Muscle of leg (tissue), 11 donors: ENCODE results near the gene CACNA1D. TPM values are rescaled to one million over a fixed set of nuclear protein-coding genes. Genes with fewer than 3 reads are reported as not detected.

ENCODE experiments used
- DNase-seq: peaks from one replicate; pipeline ENCODE4 v3.0.0; 2013
- H3K27ac ChIP-seq: one replicate; pipeline ENCODE4 v1.5.1; 2013; ENCODE audit warnings: mild to moderate bottlenecking, low read length, control low read depth
- H3K27me3 ChIP-seq: one replicate; pipeline ENCODE4 v1.6.1; 2013; ENCODE audit warnings: low read length; ENCODE audit not compliant: control insufficient read depth, insufficient read depth
- H3K36me3 ChIP-seq: one replicate; pipeline ENCODE4 v1.6.1; 2013; ENCODE audit warnings: low read length; ENCODE audit not compliant: control insufficient read depth, insufficient read depth
- H3K4me1 ChIP-seq: one replicate; pipeline ENCODE4 v1.6.1; 2013; ENCODE audit warnings: low read length; ENCODE audit not compliant: control insufficient read depth, insufficient read depth
- H3K4me3 ChIP-seq: one replicate; pipeline ENCODE4 v1.5.1; 2013; ENCODE audit warnings: low read length, control low read depth
- H3K9me3 ChIP-seq: replicated peaks from 2 replicates; pipeline ENCODE4 v1.6.1; 2013; ENCODE audit warnings: low read depth, low read length; ENCODE audit not compliant: control insufficient read depth
- WGBS: methylation state at CpG from one replicate; pipeline ENCODE4 v1.1.5; 2013; ENCODE audit warnings: missing lambda C conversion rate; ENCODE audit not compliant: insufficient coverage; 5-methylcytosine and 5-hydroxymethylcytosine counted together
- polyA plus RNA-seq, 8 donors: library from polyadenylated mRNA; unstranded; fragments of 120-200 nt; gene quantifications; one replicate each; pipeline versions ENCODE4 v1.2.1 to v1.2.3, GENCODE V29; 2013; ENCODE audit warnings: inconsistent platforms in 1 of 8, low replicate concordance in 1 of 8; ENCODE audit not compliant: insufficient read length in 8 of 8, insufficient read depth in 1 of 8
- total RNA-seq: library from RNA; stranded (reverse); fragments of 120-200 nt; gene quantifications from one replicate; pipeline ENCODE4 v1.2.4, GENCODE V29; 2013

Gene CACNA1D
- total and polyA plus RNA-seq, 9 donors: 0.86 to 6.3 (median 2.1) TPM

- WGBS: 77% methylated on average over 6 of the region's 6 CpGs
- DNase-seq: no peak
- Histone ChIP-seq H3K27ac (no peak overlapping the region), H3K36me3 (no peaks in the 10 kb centered on the region), H3K4me3 (no peak overlapping the region), H3K9me3 (no peaks in the 10 kb centered on the region), H3K27me3 (peaks cover 43% of the 10 kb centered on the region), H3K4me1 (peaks cover 20% of the 10 kb centered on the region)
These were observed 3.1 kb upstream of the CACNA1D start for GRCh38 chr3:53491276-53491675.

- no peaks in the 10 kb centered on the region for H3K9me3 ChIP-seq
- H3K4me1 ChIP-seq: peaks cover 22% of the 10 kb centered on the region
- peaks cover 50% of the 10 kb centered on the region for H3K27me3 ChIP-seq
- DNase-seq: no peak
- no peak overlapping the region for H3K27ac ChIP-seq
- H3K4me3 ChIP-seq: no peak overlapping the region
- 10% methylated on average over 2 of the region's 13 CpGs for WGBS
- H3K36me3 ChIP-seq: no peaks in the 10 kb centered on the region
These were observed 832 bp upstream of the CACNA1D start for GRCh38 chr3:53493595-53493962.

DNA sequence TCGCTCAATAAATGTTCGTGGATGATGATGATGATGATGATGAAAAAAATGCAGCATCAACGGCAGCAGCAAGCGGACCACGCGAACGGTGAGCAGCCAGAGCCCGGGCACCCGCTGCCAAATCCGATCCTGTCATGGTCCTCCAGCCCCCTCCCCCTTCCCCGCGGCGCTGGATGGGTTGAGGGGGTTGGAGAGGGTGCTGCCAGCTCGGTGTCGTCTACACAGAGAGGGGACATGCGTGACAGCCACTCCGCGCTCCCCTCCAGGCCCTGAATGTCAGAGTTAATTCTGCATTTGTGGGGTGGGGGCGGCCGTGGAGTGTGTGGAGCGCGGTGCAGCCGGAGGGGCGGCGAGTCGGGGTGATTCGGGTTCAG lies 722 bp downstream of the CACNA1D start:
- DNase-seq: no peak
- Histone ChIP-seq H3K27me3 (peaks cover 51% of the 10 kb centered on the region), H3K4me1 (peaks cover 28% of the 10 kb centered on the region), H3K9me3 (no peaks in the 10 kb centered on the region), H3K4me3 (peak overlapping the region; percentile 39), H3K27ac (no peak overlapping the region), H3K36me3 (no peaks in the 10 kb centered on the region)
- 2% methylated on average over 12 of the region's 27 CpGs for WGBS

GRCh38 chr3:53495520-53496391 lies 1.3 kb downstream of the CACNA1D start:
- DNase-seq: no peak
- WGBS: 9% methylated on average over 48 of the region's 57 CpGs
- H3K9me3 ChIP-seq: no peaks in the 10 kb centered on the region
- peak overlapping the region; percentile 39 for H3K4me3 ChIP-seq
- no peaks in the 10 kb centered on the region for H3K36me3 ChIP-seq
- peaks cover 51% of the 10 kb centered on the region for H3K27me3 ChIP-seq
- H3K27ac ChIP-seq: no peak overlapping the region
- peaks cover 28% of the 10 kb centered on the region for H3K4me1 ChIP-seq

DNA sequence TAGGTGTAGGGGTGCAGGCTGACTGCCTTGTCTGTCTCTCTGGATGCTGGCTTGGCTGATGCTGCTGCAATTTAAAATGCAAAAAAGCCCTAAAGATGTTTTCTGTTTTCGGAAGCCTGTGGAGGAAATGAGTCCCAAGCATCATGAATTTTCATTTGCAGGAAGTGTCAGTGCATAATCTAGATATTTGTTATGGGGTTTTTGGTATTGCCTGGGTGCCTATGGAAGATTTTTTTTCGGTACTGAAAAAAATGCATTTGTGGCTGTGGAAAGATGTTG lies 1.9 kb downstream of the CACNA1D start:
- DNase-seq: no peak
- no peaks in the 10 kb centered on the region for H3K9me3 ChIP-seq
- no peaks in the 10 kb centered on the region for H3K36me3 ChIP-seq
- no peak overlapping the region for H3K4me3 ChIP-seq
- WGBS: 53% methylated on average over 2 of the region's 2 CpGs
- peaks cover 28% of the 10 kb centered on the region for H3K4me1 ChIP-seq
- no peak overlapping the region for H3K27ac ChIP-seq
- peaks cover 50% of the 10 kb centered on the region for H3K27me3 ChIP-seq

DNA sequence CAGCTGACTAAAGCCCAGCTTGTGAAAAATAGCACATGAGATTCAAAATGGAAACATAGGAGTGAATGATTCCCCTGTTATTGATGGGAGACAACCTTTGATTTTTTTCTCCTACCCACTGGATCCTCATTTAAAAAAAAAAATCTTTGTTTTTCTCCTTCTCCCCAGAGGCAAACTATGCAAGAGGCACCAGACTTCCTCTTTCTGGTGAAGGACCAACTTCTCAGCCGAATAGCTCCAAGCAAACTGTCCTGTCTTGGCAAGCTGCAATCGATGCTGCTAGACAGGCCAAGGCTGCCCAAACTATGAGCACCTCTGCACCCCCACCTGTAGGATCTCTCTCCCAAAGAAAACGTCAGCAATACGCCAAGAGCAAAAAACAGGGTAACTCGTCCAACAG lies 2.6 kb downstream of the CACNA1D start:
- no peak for DNase-seq
- WGBS: no CpG with 5 or more reads among the region's 5 CpGs
- no peaks in the 10 kb centered on the region for H3K36me3 ChIP-seq
- H3K27me3 ChIP-seq: peaks cover 47% of the 10 kb centered on the region
- H3K9me3 ChIP-seq: no peaks in the 10 kb centered on the region
- H3K27ac ChIP-seq: no peak overlapping the region
- H3K4me1 ChIP-seq: peaks cover 28% of the 10 kb centered on the region
- no peak overlapping the region for H3K4me3 ChIP-seq

- H3K9me3 ChIP-seq: no peaks in the 10 kb centered on the region
- no peak overlapping the region for H3K27ac ChIP-seq
- 34% methylated on average over 2 of the region's 8 CpGs for WGBS
- peak; percentile 78 for DNase-seq
- H3K4me3 ChIP-seq: no peak overlapping the region
- peaks cover 24% of the 10 kb centered on the region for H3K4me1 ChIP-seq
- no peaks in the 10 kb centered on the region for H3K36me3 ChIP-seq
- peaks cover 36% of the 10 kb centered on the region for H3K27me3 ChIP-seq
These were observed 4.6 kb downstream of the CACNA1D start for GRCh38 chr3:53498806-53499641.

- DNase-seq: no peak
- peaks cover 16% of the 10 kb centered on the region for H3K4me1 ChIP-seq
- H3K27ac ChIP-seq: no peak overlapping the region
- no peaks in the 10 kb centered on the region for H3K9me3 ChIP-seq
- no peak overlapping the region for H3K4me3 ChIP-seq
- WGBS: 48% methylated on average over 2 of the region's 7 CpGs
- no peaks in the 10 kb centered on the region for H3K36me3 ChIP-seq
- peaks cover 27% of the 10 kb centered on the region for H3K27me3 ChIP-seq
These were observed 5.9 kb downstream of the CACNA1D start for GRCh38 chr3:53500165-53500777.

DNA sequence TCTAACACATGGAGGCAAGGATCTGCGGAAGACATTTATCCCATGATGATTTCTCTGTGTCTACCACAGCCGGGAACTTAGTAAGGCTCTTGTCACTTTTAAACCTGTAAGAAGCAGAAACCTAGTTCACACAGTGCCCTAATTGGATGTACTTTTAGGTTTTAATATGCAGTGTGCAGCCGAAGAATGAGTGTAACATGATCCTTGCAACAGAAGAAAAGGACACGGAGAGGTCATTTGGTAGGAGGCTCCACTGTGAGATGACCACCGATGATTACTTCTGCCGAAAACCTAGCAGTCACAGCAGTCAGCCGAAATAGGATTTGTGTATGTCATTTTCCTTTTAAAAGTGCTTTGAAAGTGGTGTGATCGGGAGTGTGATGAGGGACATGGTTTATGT lies 6.8 kb downstream of the CACNA1D start:
- H3K9me3 ChIP-seq: no peaks in the 10 kb centered on the region
- H3K27me3 ChIP-seq: peaks cover 18% of the 10 kb centered on the region
- no peaks in the 10 kb centered on the region for H3K36me3 ChIP-seq
- peaks cover 8% of the 10 kb centered on the region for H3K4me1 ChIP-seq
- WGBS: 29% methylated on average over 4 of the region's 8 CpGs
- DNase-seq: peak; percentile 44
- H3K27ac ChIP-seq: no peak overlapping the region
- no peak overlapping the region for H3K4me3 ChIP-seq

DNA sequence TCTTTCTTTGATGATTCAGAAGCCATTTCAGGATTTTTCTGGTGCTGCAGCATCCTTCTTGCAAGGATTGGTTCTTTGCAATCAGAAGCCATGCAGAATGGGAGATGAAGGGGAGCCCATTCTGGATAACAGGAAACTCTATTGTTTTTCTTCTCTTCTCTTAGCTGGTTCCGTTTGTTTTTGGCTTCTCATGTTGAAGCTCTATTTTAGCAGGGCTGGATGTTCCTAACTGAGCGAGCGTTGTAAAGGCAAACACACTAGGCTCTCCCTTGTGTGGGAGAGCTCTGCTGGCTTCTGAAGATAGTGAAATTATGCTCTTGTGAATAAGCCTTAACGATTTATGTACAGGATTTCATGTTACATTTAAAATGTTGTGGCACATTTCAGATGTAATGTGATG lies 8.3 kb downstream of the CACNA1D start:
- DNase-seq: no peak
- peaks cover 8% of the 10 kb centered on the region for H3K4me1 ChIP-seq

More for the DNA sequence above, 8.3 kb downstream of the CACNA1D start:
- WGBS: 53% methylated on average over 3 of the region's 4 CpGs
- Histone ChIP-seq H3K9me3 (no peaks in the 10 kb centered on the region), H3K4me3 (no peak overlapping the region), H3K27ac (no peak overlapping the region), H3K36me3 (no peaks in the 10 kb centered on the region), H3K27me3 (peaks cover 8% of the 10 kb centered on the region)
